CD4-positive, CD25-positive, alpha-beta regulatory T cell (primary cell): ENCODE measurements around the gene CYBC1. TPM values are rescaled to one million over a fixed set of nuclear protein-coding genes. Genes with fewer than 3 reads are reported as not detected.

Experiments
- ATAC-seq, 2 donors: fragments of 150-1000 bp; cut with Tn5 transposase; one replicate each; pipeline ENCODE4 v1.10.0; 2021; ENCODE audit warnings: low read depth in 2 of 2, moderate number of reproducible peaks in 2 of 2, moderate library complexity in 1 of 2
- DNase-seq, 3 donors: peaks; one replicate each; pipeline versions ENCODE4 v3.0.0 to v3.0.0-alpha.2; 2012 to 2022; ENCODE audit warnings: mixed read lengths in 1 of 3
- H3K27ac ChIP-seq: one replicate; pipeline ENCODE4 v1.7.0; 2013; ENCODE audit warnings: mild to moderate bottlenecking, low read length; ENCODE audit not compliant: insufficient read depth, poor library complexity, severe bottlenecking
- H3K27me3 ChIP-seq: one replicate; pipeline ENCODE4 v1.7.0; 2013; ENCODE audit warnings: low read length; ENCODE audit not compliant: control insufficient read depth, insufficient read depth
- H3K36me3 ChIP-seq: one replicate; pipeline ENCODE4 v1.7.0; 2013; ENCODE audit warnings: mild to moderate bottlenecking, low read length, moderate library complexity; ENCODE audit not compliant: control insufficient read depth, insufficient read depth
- H3K4me1 ChIP-seq: 2 replicates; pipeline ENCODE4 v1.7.0; 2013; ENCODE audit warnings: mild to moderate bottlenecking, low read length; ENCODE audit not compliant: insufficient read depth, control insufficient read depth, poor library complexity, severe bottlenecking
- H3K4me3 ChIP-seq: one replicate; pipeline ENCODE4 v1.7.0; 2013; ENCODE audit warnings: low read depth, mild to moderate bottlenecking, low read length, moderate library complexity
- H3K9me3 ChIP-seq, 2 experiments: 1 replicate in 1 of 2; 2 replicates in 1 of 2; pipeline ENCODE4 v1.7.0; 2013; ENCODE audit warnings: low read length in 2 of 2, mild to moderate bottlenecking in 1 of 2, moderate library complexity in 1 of 2; ENCODE audit not compliant: control insufficient read depth in 2 of 2
- H3K27ac Mint-ChIP-seq, 3 donors: one replicate each; pipeline ENCODE4 v1.8.0; 2020 to 2022; ENCODE audit warnings: mild to moderate bottlenecking in 3 of 3, mixed read lengths in 3 of 3, moderate library complexity in 2 of 3
- H3K27me3 Mint-ChIP-seq: one replicate; pipeline ENCODE4 v1.8.0; 2022; ENCODE audit warnings: mild to moderate bottlenecking, mixed read lengths
- H3K36me3 Mint-ChIP-seq: one replicate; pipeline ENCODE4 v1.8.0; 2020; ENCODE audit warnings: mixed read lengths
- H3K4me1 Mint-ChIP-seq, 4 donors: one replicate each; pipeline ENCODE4 v1.8.0; 2020 to 2022; ENCODE audit warnings: mixed read lengths in 4 of 4, mild to moderate bottlenecking in 1 of 4
- H3K4me3 Mint-ChIP-seq, 4 donors: one replicate each; pipeline ENCODE4 v1.8.0; 2020 to 2022; ENCODE audit warnings: mild to moderate bottlenecking in 4 of 4, mixed read lengths in 4 of 4, moderate library complexity in 3 of 4
- H3K9me3 Mint-ChIP-seq, 7 donors: one replicate each; pipeline ENCODE4 v1.8.0; 2020 to 2022; ENCODE audit warnings: mixed read lengths in 7 of 7, mild to moderate bottlenecking in 3 of 7, moderate library complexity in 2 of 7
- polyA plus RNA-seq, 4 donors: library from polyadenylated mRNA; unstranded; fragments of 300-500 nt; fragmentation: Illumina TruSeq; gene quantifications; one replicate each; pipeline ENCODE4 v1.2.3, GENCODE V29; 2021
- total RNA-seq: library from RNA; stranded (reverse); gene quantifications from one replicate; pipeline ENCODE4 v1.2.3, GENCODE V29; 2022

The CYBC1 gene
- total and polyA plus RNA-seq, 5 donors from 2014 or later, result 155 to 230 (median 196) TPM

DNA sequence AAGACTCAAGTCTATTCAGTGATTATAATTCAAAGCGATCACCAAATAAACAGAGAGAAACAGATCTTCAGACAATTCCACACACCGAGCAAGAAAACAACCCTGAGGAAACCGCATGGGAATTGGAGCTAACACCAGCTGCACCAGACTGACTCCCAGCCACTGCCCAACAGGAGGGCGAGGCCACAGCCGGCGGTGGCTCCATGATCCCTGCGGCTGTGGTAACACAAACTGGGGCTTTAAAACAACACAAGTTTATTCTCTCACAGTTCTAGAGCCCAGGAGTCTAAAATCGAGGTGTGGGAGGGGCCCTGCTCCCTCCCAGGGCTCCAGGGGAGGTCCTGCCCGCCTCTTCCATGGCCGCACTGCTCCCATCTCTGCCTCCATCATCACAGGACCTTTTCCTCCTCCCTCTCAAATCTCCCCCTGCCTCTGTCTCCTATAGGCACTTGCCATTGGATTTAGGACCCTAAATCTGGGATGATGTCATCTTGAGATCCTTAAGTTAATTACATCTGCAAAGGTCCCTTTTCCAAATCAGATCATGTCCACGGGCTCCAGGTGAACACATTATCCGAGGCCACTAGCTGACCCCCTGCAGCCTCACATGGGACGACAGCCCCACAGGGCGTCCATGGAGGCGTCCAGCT, 42.1 kb downstream of the CYBC1 start:
- no peak overlapping the region for H3K4me3 Mint-ChIP-seq
- Histone ChIP-seq H3K36me3 (peaks cover 7% of the 10 kb centered on the region), H3K27me3 (no peaks in the 10 kb centered on the region), H3K27ac (no peak overlapping the region), H3K4me3 (no peak overlapping the region), H3K4me1 (no peaks in the 10 kb centered on the region), H3K9me3 (no peaks in the 10 kb centered on the region)
- no peak for DNase-seq
- H3K4me1 Mint-ChIP-seq, result peaks cover 0 to 4% (median under 1%) of the 10 kb centered on the region in 4 donors
- ATAC-seq, result no peak
- H3K36me3 Mint-ChIP-seq, result peaks cover 13% of the 10 kb centered on the region
- no peaks in the 10 kb centered on the region for H3K27me3 Mint-ChIP-seq
- H3K9me3 Mint-ChIP-seq, result no peaks in the 10 kb centered on the region
- H3K27ac Mint-ChIP-seq, result no peak overlapping the region

DNA sequence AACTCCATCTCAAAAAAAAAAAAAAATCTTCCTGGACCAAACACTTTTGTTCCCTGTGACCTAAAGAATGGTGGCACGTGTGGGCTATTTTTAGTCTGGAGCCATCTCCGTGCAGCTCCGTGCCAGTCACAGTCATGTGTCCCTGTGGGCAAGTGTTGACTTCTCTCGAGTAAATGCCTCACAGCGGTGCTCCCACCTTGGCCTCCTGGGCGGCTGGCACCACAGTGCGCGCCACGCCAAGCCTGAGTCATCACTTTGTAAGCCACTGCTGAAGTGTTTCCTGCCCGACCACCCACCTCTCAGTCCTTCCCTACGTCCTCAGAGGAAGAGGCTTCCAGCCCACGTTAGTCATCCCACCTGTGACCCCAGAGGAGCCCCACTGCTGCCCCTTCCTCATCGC, 43.3 kb downstream of the CYBC1 start:
- Histone ChIP-seq H3K9me3 (no peaks in the 10 kb centered on the region), H3K27ac (no peak overlapping the region), H3K4me3 (no peak overlapping the region), H3K27me3 (no peaks in the 10 kb centered on the region), H3K36me3 (peaks cover 5% of the 10 kb centered on the region), H3K4me1 (no peaks in the 10 kb centered on the region)
- no peak overlapping the region for H3K27ac Mint-ChIP-seq
- peaks cover 12% of the 10 kb centered on the region for H3K36me3 Mint-ChIP-seq
- no peaks in the 10 kb centered on the region for H3K9me3 Mint-ChIP-seq
- ATAC-seq (no peak), DNase-seq (no peak)
- H3K27me3 Mint-ChIP-seq, result no peaks in the 10 kb centered on the region
- peaks cover 0 to 4% (median 1%) of the 10 kb centered on the region in 4 donors for H3K4me1 Mint-ChIP-seq
- H3K4me3 Mint-ChIP-seq, result no peak overlapping the region

DNA sequence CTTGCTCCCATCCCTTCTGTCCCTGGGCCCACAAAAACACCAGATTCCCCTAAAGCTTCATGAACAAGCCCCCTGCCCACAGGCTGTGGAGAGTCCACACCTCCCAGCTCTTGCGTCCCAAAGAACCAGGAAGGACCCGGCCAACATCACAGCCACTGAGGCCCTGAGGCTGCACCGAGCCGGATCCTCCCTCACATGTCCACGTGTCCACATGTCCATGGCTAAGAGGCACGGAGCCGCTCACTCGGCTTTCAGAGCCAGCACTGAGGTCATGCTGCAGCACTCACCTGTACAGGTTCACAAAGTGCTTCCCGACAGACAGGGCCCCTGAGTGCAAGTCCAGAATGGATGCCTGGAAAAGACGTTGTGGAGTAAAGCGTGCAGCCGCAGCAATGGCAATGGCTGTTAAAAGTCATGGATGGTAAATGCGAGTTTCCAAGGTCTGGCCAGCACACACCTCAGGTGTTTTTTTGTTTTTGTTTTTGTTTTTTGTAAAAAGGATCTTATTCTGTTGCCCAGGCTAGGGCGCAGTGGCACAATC, 44.4 kb downstream of the CYBC1 start:
- Mint-ChIP-seq H3K27ac (no peak overlapping the region), H3K4me3 (no peak overlapping the region), H3K36me3 (peaks cover 12% of the 10 kb centered on the region), H3K9me3 (no peaks in the 10 kb centered on the region), H3K27me3 (no peaks in the 10 kb centered on the region), H3K4me1 (peaks cover 0 to 8% (median 5%) of the 10 kb centered on the region in 4 donors)
- H3K36me3 ChIP-seq, result peaks cover 5% of the 10 kb centered on the region
- no peaks in the 10 kb centered on the region for H3K9me3 ChIP-seq
- DNase-seq, result no peak
- no peak overlapping the region for H3K4me3 ChIP-seq
- no peaks in the 10 kb centered on the region for H3K27me3 ChIP-seq
- ATAC-seq, result no peak
- H3K4me1 ChIP-seq, result peaks cover 2% of the 10 kb centered on the region
- H3K27ac ChIP-seq, result no peak overlapping the region

GRCh38 chr17:82405051-82405450, 45.5 kb downstream of the CYBC1 start:
- Mint-ChIP-seq H3K36me3 (peaks cover 16% of the 10 kb centered on the region), H3K9me3 (no peaks in the 10 kb centered on the region), H3K4me1 (peaks cover 7 to 19% (median 11%) of the 10 kb centered on the region in 4 donors), H3K27ac (no peak overlapping the region), H3K4me3 (no peak overlapping the region), H3K27me3 (no peaks in the 10 kb centered on the region)
- H3K9me3 ChIP-seq, result no peaks in the 10 kb centered on the region
- DNase-seq (no peak), ATAC-seq (no peak)
- H3K4me3 ChIP-seq, result no peak overlapping the region
- peaks cover 5% of the 10 kb centered on the region for H3K36me3 ChIP-seq
- no peaks in the 10 kb centered on the region for H3K27me3 ChIP-seq
- no peak overlapping the region for H3K27ac ChIP-seq
- H3K4me1 ChIP-seq, result peaks cover 10% of the 10 kb centered on the region

- DNase-seq (no peak), ATAC-seq (no peak)
- H3K9me3 ChIP-seq, result no peaks in the 10 kb centered on the region
- no peak overlapping the region for H3K27ac Mint-ChIP-seq
- no peaks in the 10 kb centered on the region for H3K27me3 ChIP-seq
- peaks cover 16% of the 10 kb centered on the region for H3K36me3 Mint-ChIP-seq
- H3K4me3 Mint-ChIP-seq, result no peak overlapping the region
- H3K27me3 Mint-ChIP-seq, result no peaks in the 10 kb centered on the region
- H3K9me3 Mint-ChIP-seq, result no peaks in the 10 kb centered on the region
- no peak overlapping the region for H3K4me3 ChIP-seq
- no peak overlapping the region for H3K27ac ChIP-seq
- H3K36me3 ChIP-seq, result peaks cover 5% of the 10 kb centered on the region
- H3K4me1 Mint-ChIP-seq, result peaks cover 5 to 19% (median 10%) of the 10 kb centered on the region in 4 donors
- peaks cover 10% of the 10 kb centered on the region for H3K4me1 ChIP-seq
Measured at GRCh38 chr17:82403662-82404660, 46.6 kb downstream of the CYBC1 start.

DNA sequence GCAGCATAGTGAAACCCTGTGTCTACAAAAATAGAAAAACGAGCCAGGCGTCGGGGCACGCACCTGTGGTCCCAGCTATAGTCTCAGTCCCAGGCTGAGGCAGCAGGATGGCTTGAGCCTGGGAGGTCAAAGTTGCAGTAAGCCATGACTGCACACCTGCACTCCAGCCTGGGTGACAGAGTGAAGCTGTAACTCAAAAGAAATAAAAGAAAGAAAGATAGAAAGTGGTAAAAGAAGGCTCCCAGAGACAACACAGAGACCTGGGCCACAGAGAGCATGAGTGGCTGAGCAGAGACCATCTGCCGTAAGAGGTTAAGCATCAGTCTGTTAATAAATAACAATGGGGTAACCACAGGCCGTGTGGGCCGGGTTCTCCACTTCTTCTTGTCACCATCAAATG, 47.7 kb downstream of the CYBC1 start:
- Histone ChIP-seq H3K4me3 (no peak overlapping the region), H3K4me1 (peaks cover 10% of the 10 kb centered on the region), H3K9me3 (no peaks in the 10 kb centered on the region), H3K27me3 (no peaks in the 10 kb centered on the region), H3K36me3 (no peaks in the 10 kb centered on the region), H3K27ac (no peak overlapping the region)
- peaks cover 8% of the 10 kb centered on the region for H3K36me3 Mint-ChIP-seq
- no peak overlapping the region for H3K4me3 Mint-ChIP-seq
- H3K27me3 Mint-ChIP-seq, result no peaks in the 10 kb centered on the region
- DNase-seq, result no peak
- no peaks in the 10 kb centered on the region for H3K9me3 Mint-ChIP-seq
- H3K4me1 Mint-ChIP-seq, result peaks cover 4 to 19% (median 10%) of the 10 kb centered on the region in 4 donors
- H3K27ac Mint-ChIP-seq, result no peak overlapping the region
- no peak for ATAC-seq

GRCh38 chr17:82400830-82401229, 49.7 kb downstream of the CYBC1 start:
- peak; percentile 77 to 78 for ATAC-seq
- DNase-seq, result peak; percentile 19 to 66 (median 45)
- Mint-ChIP-seq H3K36me3 (peaks cover 12% of the 10 kb centered on the region), H3K27me3 (no peaks in the 10 kb centered on the region), H3K9me3 (no peaks in the 10 kb centered on the region), H3K4me1 (peaks cover 7 to 19% (median 11%) of the 10 kb centered on the region in 4 donors), H3K4me3 (peak overlapping the region; percentile 44 to 88 (median 80)), H3K27ac (peak overlapping the region; percentile 62 to 97 (median 70))
- H3K36me3 ChIP-seq, result no peaks in the 10 kb centered on the region
- H3K4me1 ChIP-seq, result peaks cover 10% of the 10 kb centered on the region
- no peaks in the 10 kb centered on the region for H3K9me3 ChIP-seq
- no peak overlapping the region for H3K27ac ChIP-seq
- H3K27me3 ChIP-seq, result no peaks in the 10 kb centered on the region
- peak overlapping the region; percentile 55 for H3K4me3 ChIP-seq
